AG10803 (cell line): Measurements from ENCODE around the gene ZNF524.

Experiments used
- DNase-seq: peaks from one replicate; pipeline ENCODE4 v3.0.0; 2010; ENCODE audit warnings: low read depth
- H3K4me3 ChIP-seq: 2 replicates; pipeline ENCODE4 v1.5.1; 2011; ENCODE audit warnings: mild to moderate bottlenecking, low read length, control low read depth
- TF ChIP-seq, protein P1 (sequence below): conservative IDR thresholded peaks from 2 replicates; pipeline ENCODE4 v1.5.1; 2011; ENCODE audit warnings: mild to moderate bottlenecking, low read length, control low read depth, inconsistent platforms

Gene ZNF524

DNA sequence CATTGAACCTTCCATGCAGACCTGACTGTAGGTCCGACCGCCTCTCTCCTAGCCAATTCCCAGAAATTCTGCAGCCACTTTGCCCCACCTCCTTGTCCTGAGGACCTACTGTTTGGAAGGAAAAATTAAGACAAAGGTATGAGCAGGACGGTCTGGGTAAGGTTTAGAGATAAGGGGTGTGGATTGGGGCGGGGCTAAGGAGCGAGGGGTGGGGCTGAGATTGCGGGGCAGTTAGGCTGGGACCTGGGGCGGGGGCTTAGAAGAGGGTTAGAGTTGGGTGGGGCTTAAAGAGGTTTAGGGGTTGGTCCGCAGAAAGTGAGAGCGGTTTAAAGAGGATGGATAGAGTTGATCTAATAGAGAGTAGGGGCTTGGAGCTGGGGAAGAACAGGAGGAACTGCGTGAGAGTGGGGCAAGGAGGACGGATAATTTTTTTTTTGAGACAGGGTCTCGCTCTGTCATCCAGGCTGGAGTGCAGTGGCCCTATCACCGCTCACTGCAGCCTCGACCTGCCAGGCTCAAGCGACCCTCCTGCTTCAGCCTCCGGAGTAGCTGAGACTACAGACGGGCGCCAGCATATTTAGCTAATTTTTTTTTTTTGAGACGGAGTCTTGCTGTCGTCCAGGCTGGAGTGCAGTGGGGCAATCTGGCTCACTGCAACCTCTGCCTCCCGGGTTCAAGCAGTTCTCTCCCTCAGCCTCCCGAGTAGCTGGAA, 3.6 kb downstream of the ZNF524 start:
- H3K4me3 ChIP-seq = no peak overlapping the region
- DNase-seq = no peak
- TF ChIP-seq, protein P1, sequence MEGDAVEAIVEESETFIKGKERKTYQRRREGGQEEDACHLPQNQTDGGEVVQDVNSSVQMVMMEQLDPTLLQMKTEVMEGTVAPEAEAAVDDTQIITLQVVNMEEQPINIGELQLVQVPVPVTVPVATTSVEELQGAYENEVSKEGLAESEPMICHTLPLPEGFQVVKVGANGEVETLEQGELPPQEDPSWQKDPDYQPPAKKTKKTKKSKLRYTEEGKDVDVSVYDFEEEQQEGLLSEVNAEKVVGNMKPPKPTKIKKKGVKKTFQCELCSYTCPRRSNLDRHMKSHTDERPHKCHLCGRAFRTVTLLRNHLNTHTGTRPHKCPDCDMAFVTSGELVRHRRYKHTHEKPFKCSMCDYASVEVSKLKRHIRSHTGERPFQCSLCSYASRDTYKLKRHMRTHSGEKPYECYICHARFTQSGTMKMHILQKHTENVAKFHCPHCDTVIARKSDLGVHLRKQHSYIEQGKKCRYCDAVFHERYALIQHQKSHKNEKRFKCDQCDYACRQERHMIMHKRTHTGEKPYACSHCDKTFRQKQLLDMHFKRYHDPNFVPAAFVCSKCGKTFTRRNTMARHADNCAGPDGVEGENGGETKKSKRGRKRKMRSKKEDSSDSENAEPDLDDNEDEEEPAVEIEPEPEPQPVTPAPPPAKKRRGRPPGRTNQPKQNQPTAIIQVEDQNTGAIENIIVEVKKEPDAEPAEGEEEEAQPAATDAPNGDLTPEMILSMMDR = no peak

DNA sequence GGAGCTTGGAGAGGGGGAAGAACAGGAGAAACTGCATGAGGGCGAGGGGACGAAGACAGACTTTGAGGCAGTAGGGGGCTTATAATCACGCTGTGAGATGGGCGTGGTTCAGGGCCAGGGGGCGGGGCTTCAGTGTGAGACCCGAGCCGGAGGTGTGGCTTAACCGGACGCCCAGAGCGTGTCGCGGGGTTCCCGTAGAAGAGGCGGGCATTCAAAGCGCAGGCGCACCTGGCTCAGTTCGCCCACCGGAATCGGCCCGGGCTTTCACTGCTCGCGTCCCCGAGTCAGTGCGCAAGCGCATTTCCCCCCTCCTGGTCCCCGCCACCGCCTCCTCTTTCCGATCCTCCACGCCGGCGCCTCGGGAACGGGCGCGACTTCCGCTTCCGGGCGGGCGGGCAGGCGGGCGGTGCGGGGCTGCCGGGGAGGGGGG, 5.1 kb downstream of the ZNF524 start:
- DNase-seq = peak; percentile 92
- H3K4me3 ChIP-seq = peak overlapping the region; percentile 91
- TF ChIP-seq, protein P1 = no peak

DNA sequence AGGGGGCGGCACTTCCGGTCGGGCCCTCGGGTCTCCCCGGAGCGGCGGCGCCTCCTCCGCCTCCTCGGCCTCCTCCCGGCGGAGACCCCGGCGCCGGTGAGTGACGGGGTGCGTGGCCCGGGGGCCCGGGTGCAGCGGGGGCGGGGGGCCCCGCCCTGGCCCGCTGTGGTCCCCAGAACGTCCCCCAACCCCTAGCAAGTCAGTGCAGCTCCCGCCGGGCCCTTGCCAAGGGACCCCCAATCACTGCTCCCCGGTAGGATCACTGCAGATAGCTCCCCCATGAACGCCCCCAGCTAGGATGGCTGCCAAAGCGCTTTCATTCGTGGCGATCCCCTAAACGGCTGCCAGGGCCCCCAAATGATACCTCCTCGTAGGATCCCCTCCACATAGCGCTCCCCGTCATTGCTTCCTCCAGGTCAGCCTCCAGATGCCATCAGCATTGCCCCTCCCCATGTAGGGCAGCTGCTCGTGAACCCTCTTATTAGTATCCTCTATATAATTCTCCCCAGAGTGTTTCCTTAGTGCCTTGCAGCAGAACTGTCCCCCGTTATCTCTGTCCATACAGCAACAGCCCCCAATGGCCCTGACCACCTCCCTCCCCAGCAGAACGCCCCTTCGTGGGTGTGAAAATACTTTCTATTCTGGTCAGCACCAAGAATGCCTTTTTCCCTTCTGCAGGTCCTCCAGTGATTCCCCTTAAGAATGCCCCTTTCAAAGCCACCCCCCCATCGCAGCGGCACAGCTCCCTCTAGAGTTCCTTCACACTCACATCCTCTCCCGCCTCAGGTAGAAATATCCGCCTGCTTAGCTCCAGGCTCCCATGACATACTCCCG, 5.8 kb downstream of the ZNF524 start, which contains the start of gene ZNF865:
TSS of gene ZNF865 (plus strand) at position 11 of the 834 bp plus-strand sequence. CDS start 7,972 bp downstream, outside the sequence.
- H3K4me3 ChIP-seq = peak within 1 kb of the TSS; percentile 91
- peak; percentile 81 for DNase-seq
- TF ChIP-seq, protein P1 = peak; percentile 90

DNA sequence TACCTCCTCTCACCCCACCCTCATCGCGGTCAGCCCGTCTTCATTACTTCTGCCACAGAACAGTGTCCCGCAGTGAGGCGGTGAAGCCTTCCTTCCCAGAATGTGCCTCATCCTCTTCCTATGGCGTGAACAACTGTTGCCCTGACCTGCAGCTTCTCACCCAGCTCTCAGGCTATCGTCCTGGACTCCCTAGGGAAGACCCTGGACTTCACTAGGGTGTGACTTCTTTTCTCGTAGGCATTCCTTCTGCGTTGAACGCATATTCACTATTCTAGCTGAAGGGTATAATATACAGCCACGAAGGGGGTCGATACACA, 6.3 kb downstream of the ZNF524 start:
- no peak for DNase-seq
- TF ChIP-seq, protein P1 = no peak
- peak overlapping the region; percentile 91 for H3K4me3 ChIP-seq

DNA sequence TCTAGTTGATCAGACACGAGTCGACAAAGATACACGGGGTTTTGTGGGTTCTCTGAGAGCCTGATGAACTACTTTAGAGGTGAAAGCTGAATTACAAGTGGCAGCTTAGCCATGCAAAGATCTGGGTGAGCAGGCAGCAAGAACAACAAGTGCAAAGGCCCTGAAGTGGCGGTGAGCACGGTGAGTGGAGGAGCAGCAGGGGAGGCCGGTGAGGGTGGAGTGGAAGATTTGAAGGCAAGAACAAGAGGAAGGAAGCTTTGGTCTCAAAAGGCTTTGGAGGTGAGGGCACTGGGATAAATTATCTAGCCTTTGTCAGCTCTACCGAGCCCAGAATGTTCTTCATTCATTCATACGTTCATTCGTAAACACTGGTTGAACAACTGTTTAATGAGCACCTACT, 6.7 kb downstream of the ZNF524 start:
- TF ChIP-seq, protein P1 = no peak
- DNase-seq = no peak
- H3K4me3 ChIP-seq = peak overlapping the region; percentile 91

DNA sequence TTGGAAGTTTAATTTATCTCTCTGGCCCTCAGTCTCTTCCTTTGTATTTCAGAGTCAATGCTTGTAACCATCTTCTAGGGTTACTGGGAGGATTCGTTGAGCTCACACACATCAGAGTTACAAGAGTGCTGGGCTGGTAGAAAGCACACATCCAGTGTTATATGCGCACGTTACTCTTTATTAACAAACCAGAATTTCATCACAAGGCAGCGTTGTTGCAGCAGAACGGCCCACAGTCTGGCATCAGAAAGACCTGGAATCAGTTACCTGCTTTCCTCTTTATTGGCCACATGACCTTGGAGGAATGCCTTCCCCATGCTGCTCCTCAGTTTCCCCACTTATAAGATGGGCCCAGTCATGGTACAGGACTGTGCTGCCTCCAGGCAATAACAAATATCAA, 9.2 kb downstream of the ZNF524 start:
- no peak for DNase-seq
- TF ChIP-seq, protein P1 = no peak
- H3K4me3 ChIP-seq = no peak overlapping the region
